ENCODE results near the gene NUDT1.

GRCh38 chr7:2280424-2280823 lies 38.4 kb downstream of the NUDT1 start:
- TF ChIP-seq EP300 (IDR thresholded peaks at IDR 0.05; ENCODE audit: borderline replicate concordance) (no peak), MAX (IDR thresholded peaks at IDR 0.05) (no peak), CEBPB (IDR thresholded peaks at IDR 0.05) (no peak), REST (IDR thresholded peaks at IDR 0.05; ENCODE audit: low read depth) (no peak), TAF1 (IDR thresholded peaks at IDR 0.05; ENCODE audit: low read depth) (no peak), TEAD4 (IDR thresholded peaks at IDR 0.05) (no peak), ZBTB7A (IDR thresholded peaks at IDR 0.05; ENCODE audit: low read depth) (no peak), EGR1 (IDR thresholded peaks at IDR 0.05) (no peak), RAD21 (IDR thresholded peaks at IDR 0.05; ENCODE audit: low read depth) (no peak), USF1 (IDR thresholded peaks at IDR 0.05) (no peak)

Data from Ishikawa (cell line).